HG03354 (cell line): ENCODE data around the gene C20orf141.
"Not testable (repeated sequence)": the region's sequence is repeated elsewhere in the genome, so short reads cannot be mapped to it uniquely, and the experiment has no call there.

Source experiments
- ATAC-seq: cut with Tn5 transposase; IDR thresholded peaks from one replicate; pipeline ENCODE4 v1.9.1; 2021; ENCODE audit warnings: mild to moderate bottlenecking; ENCODE audit not compliant: unreplicated experiment, poor library complexity, severe bottlenecking

C20orf141 gene

GRCh38 chr20:2814587-2815051, at the start of gene C20orf141:
C20orf141 (plus strand) TSS chr20:2814987; CDS start chr20:2815185, 198 bp downstream.
- ATAC-seq = no peak

- ATAC-seq = no peak
Observed at GRCh38 chr20:2767768-2768631, 46.8 kb upstream of the C20orf141 start.

GRCh38 chr20:2768632-2769015, 46.2 kb upstream of the C20orf141 start:
- ATAC-seq = no peak

- not testable (repeated sequence) for ATAC-seq
Observed at GRCh38 chr20:2770091-2770490, 44.7 kb upstream of the C20orf141 start.

- ATAC-seq = no peak
Observed at GRCh38 chr20:2771631-2772080, 43.1 kb upstream of the C20orf141 start.

GRCh38 chr20:2773812-2774211, 41.0 kb upstream of the C20orf141 start:
- no peak for ATAC-seq

- ATAC-seq = no peak
Observed at GRCh38 chr20:2775139-2775538, 39.6 kb upstream of the C20orf141 start.

GRCh38 chr20:2778602-2779321, 36.0 kb upstream of the C20orf141 start:
- no peak for ATAC-seq

GRCh38 chr20:2780948-2781347, 33.8 kb upstream of the C20orf141 start:
- ATAC-seq = no peak

GRCh38 chr20:2783908-2784566, 30.8 kb upstream of the C20orf141 start:
- ATAC-seq = no peak

- ATAC-seq = no peak
Observed at GRCh38 chr20:2793471-2793870, 21.3 kb upstream of the C20orf141 start.

- ATAC-seq = no peak
Observed at GRCh38 chr20:2794202-2794748, 20.5 kb upstream of the C20orf141 start.

- ATAC-seq = no peak
Observed at GRCh38 chr20:2794866-2795447, 19.8 kb upstream of the C20orf141 start.

GRCh38 chr20:2795451-2795850, 19.3 kb upstream of the C20orf141 start:
- ATAC-seq = no peak

- ATAC-seq = no peak
Observed at GRCh38 chr20:2796011-2796660, 18.7 kb upstream of the C20orf141 start.

- no peak for ATAC-seq
Observed at GRCh38 chr20:2797136-2797983, 17.4 kb upstream of the C20orf141 start.

- ATAC-seq = no peak
Observed at GRCh38 chr20:2798095-2798805, 16.5 kb upstream of the C20orf141 start.

GRCh38 chr20:2798814-2799213, 16.0 kb upstream of the C20orf141 start:
- ATAC-seq = no peak
